ENCODE results near the gene FBXO10. TPM values are rescaled to one million over a fixed set of nuclear protein-coding genes. Genes with fewer than 3 reads are reported as not detected.

The FBXO10 gene
- total RNA-seq, 4 donors from 2014 or later: 4.5 to 5.7 (median 5.6) TPM

GRCh38 chr9:37471942-37472684 lies 104.1 kb downstream of the FBXO10 start:
- TF ChIP-seq CTCF (IDR thresholded peaks at IDR 0.05; ENCODE audit: low read depth): no peak

GRCh38 chr9:37468620-37469019 lies 107.6 kb downstream of the FBXO10 start:
- no peak for TF ChIP-seq CTCF (IDR thresholded peaks at IDR 0.05; ENCODE audit: low read depth)

- no peak for TF ChIP-seq CTCF (IDR thresholded peaks at IDR 0.05; ENCODE audit: low read depth)
Observed at GRCh38 chr9:37466037-37466709, 110.0 kb downstream of the FBXO10 start.

- no peak for TF ChIP-seq CTCF (IDR thresholded peaks at IDR 0.05; ENCODE audit: low read depth)
Observed at GRCh38 chr9:37465249-37466036, 110.7 kb downstream of the FBXO10 start, which contains the start of gene ZBTB5. Gene ZBTB5, minus strand, starts transcription at chr9:37465450. Its CDS starts 22,899 bp downstream, at chr9:37442551.

GRCh38 chr9:37464426-37465248 lies 111.5 kb downstream of the FBXO10 start:
- TF ChIP-seq CTCF (IDR thresholded peaks at IDR 0.05; ENCODE audit: low read depth): no peak

GRCh38 chr9:37464006-37464405 lies 112.2 kb downstream of the FBXO10 start:
- TF ChIP-seq CTCF (IDR thresholded peaks at IDR 0.05; ENCODE audit: low read depth): no peak

Other genes starting within 250 kb of the FBXO10 start
- gene GRHPR, start 153.7 kb downstream of the FBXO10 start, total RNA-seq: 100 to 1,000 TPM in 3 of 4 donors, 10 to 100 TPM in 1; 99.0 to 186 (median 119) TPM
- gene ZBTB5, start 110.9 kb downstream of the FBXO10 start, total RNA-seq: 1 to 10 TPM; 6.0 to 9.0 (median 7.7) TPM
- gene POLR1E, start 90.4 kb downstream of the FBXO10 start, total RNA-seq: 10 to 100 TPM; 22.9 to 38.6 (median 27.5) TPM
- 100 to 1,000 TPM in 1 of 4 donors, 10 to 100 TPM in 3; 58.4 to 113 (median 65.9) TPM for gene TOMM5, start 16.2 kb upstream of the FBXO10 start, total RNA-seq
- 1 to 10 TPM in 1 of 4 donors, under 1 TPM in 3; 0.19 to 1.0 (median 0.27) TPM for gene FRMPD1, start 74.6 kb upstream of the FBXO10 start, total RNA-seq
- gene TRMT10B, start 177.4 kb upstream of the FBXO10 start, total RNA-seq: 1 to 10 TPM; 5.6 to 8.6 (median 6.4) TPM
- gene EXOSC3, start 208.7 kb upstream of the FBXO10 start, total RNA-seq: 10 to 100 TPM; 28.7 to 36.8 (median 31.1) TPM
- 10 to 100 TPM; 29.3 to 45.8 (median 38.6) TPM for gene DCAF10, start 224.4 kb upstream of the FBXO10 start, total RNA-seq

Data from subcutaneous adipose tissue (tissue), 4 donors.